Measurements from ENCODE around the gene GOLGA1. TPM values are rescaled to one million over a fixed set of nuclear protein-coding genes. Genes with fewer than 3 reads are reported as not detected.

The GOLGA1 gene
- total RNA-seq, 1 experiment from 2014 or later = 14.2 TPM

DNA sequence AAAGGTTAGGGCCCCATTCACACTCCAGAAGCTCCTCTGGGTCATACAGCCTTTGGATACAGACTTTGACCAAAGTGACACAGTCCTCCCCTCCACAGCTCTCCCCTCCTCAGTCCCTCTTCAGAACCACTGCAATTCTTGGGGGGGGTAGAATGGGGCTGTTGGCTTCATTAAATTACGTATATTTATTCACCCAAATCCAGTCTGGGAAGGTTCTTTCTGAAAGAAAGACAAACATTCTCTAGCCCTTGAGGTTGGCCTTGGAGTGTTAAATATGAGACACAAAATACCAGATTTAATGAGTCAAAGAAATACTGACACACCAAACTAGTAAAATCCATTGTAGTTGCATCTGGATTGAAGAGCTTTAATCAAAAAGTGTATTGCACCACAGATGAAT lies 62.9 kb downstream of the GOLGA1 start:
- Histone ChIP-seq H3K9me2 (replicated peaks; ENCODE audit: insufficient read depth, low read length) (no peaks in the 10 kb centered on the region), H3K9me3 (ENCODE audit: low read length) (no peaks in the 10 kb centered on the region), H3K4me2 (ENCODE audit: low read depth, low read length, poor library complexity, severe bottlenecking) (no peak overlapping the region), H3K27me3 (ENCODE audit: low read length) (no peaks in the 10 kb centered on the region), H3K27ac (ENCODE audit: low read length) (peak overlapping the region; percentile 36; the same call in 1 of the 2 replicates), H4K20me1 (ENCODE audit: insufficient read depth, low read depth, low read length) (peaks cover 26% of the 10 kb centered on the region), H3K36me3 (ENCODE audit: insufficient read depth, low read length) (peaks cover 52% of the 10 kb centered on the region), H3K79me2 (ENCODE audit: low read length) (peaks cover 21% of the 10 kb centered on the region), H3K4me1 (ENCODE audit: low read length) (peaks cover 46% of the 10 kb centered on the region), H2AFZ (ENCODE audit: low read length) (no peak overlapping the region), H3K4me3 (ENCODE audit: low read length) (no peak overlapping the region), H3K9ac (ENCODE audit: low read length) (no peak overlapping the region)
- no peak for DNase-seq

- no peak overlapping the region for H2AFZ ChIP-seq (ENCODE audit: low read length)
- no peaks in the 10 kb centered on the region for H3K9me3 ChIP-seq (ENCODE audit: low read length)
- H3K79me2 ChIP-seq (ENCODE audit: low read length) = peaks cover 29% of the 10 kb centered on the region
- H3K36me3 ChIP-seq (ENCODE audit: insufficient read depth, low read length) = peaks cover 54% of the 10 kb centered on the region
- H3K4me1 ChIP-seq (ENCODE audit: low read length) = peaks cover 48% of the 10 kb centered on the region
- no peak overlapping the region for H3K9ac ChIP-seq (ENCODE audit: low read length)
- H3K27me3 ChIP-seq (ENCODE audit: low read length) = no peaks in the 10 kb centered on the region
- peaks cover 29% of the 10 kb centered on the region for H4K20me1 ChIP-seq (ENCODE audit: insufficient read depth, low read depth, low read length)
- H3K9me2 ChIP-seq (replicated peaks; ENCODE audit: insufficient read depth, low read length) = no peaks in the 10 kb centered on the region
- DNase-seq = no peak
- H3K27ac ChIP-seq (ENCODE audit: low read length) = peak overlapping the region; percentile 36; the same call in 1 of the 2 replicates
- H3K4me3 ChIP-seq (ENCODE audit: low read length) = no peak overlapping the region
- H3K4me2 ChIP-seq (ENCODE audit: low read depth, low read length, poor library complexity, severe bottlenecking) = no peak overlapping the region
Observed at GRCh38 chr9:124877021-124877782, 63.7 kb downstream of the GOLGA1 start.

DNA sequence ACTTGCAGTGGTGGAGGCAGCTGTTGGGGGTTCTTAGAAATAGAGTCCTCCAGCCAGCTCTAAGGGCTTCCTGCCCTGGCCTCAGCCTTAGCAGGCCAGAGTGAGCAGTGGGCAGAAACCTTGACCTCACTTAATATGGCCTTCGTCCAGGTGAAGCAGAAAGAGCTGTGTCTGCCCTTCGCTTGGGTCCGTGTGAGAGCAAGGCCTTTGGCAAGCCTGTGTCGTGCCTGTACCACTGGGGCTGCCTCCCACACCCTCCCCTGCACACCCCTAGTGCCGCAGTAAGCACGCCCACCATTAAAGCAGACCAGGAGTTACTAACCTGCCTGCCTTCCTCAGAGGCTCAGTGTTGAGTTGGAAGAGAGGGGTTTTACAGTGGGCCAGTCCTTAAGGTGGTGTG lies 65.4 kb downstream of the GOLGA1 start:
- H3K9ac ChIP-seq (ENCODE audit: low read length) = no peak overlapping the region
- H2AFZ ChIP-seq (ENCODE audit: low read length) = no peak overlapping the region
- peaks cover 53% of the 10 kb centered on the region for H3K36me3 ChIP-seq (ENCODE audit: insufficient read depth, low read length)
- DNase-seq = no peak
- peaks cover 41% of the 10 kb centered on the region for H4K20me1 ChIP-seq (ENCODE audit: insufficient read depth, low read depth, low read length)
- H3K4me3 ChIP-seq (ENCODE audit: low read length) = no peak overlapping the region
- H3K9me2 ChIP-seq (replicated peaks; ENCODE audit: insufficient read depth, low read length) = no peaks in the 10 kb centered on the region
- H3K4me2 ChIP-seq (ENCODE audit: low read depth, low read length, poor library complexity, severe bottlenecking) = no peak overlapping the region
- H3K9me3 ChIP-seq (ENCODE audit: low read length) = no peaks in the 10 kb centered on the region
- H3K27me3 ChIP-seq (ENCODE audit: low read length) = no peaks in the 10 kb centered on the region
- peaks cover 55% of the 10 kb centered on the region for H3K4me1 ChIP-seq (ENCODE audit: low read length)
- no peak overlapping the region for H3K27ac ChIP-seq (ENCODE audit: low read length)
- H3K79me2 ChIP-seq (ENCODE audit: low read length) = peaks cover 46% of the 10 kb centered on the region

GRCh38 chr9:124873664-124874063 lies 67.2 kb downstream of the GOLGA1 start:
- no peak for DNase-seq
- Histone ChIP-seq H3K27ac (ENCODE audit: low read length) (peak overlapping the region; percentile 94), H3K79me2 (ENCODE audit: low read length) (peaks cover 63% of the 10 kb centered on the region), H4K20me1 (ENCODE audit: insufficient read depth, low read depth, low read length) (peaks cover 52% of the 10 kb centered on the region), H3K9me2 (replicated peaks; ENCODE audit: insufficient read depth, low read length) (no peaks in the 10 kb centered on the region), H3K9ac (ENCODE audit: low read length) (peak overlapping the region; percentile 100; the same call in 1 of the 2 replicates), H3K4me2 (ENCODE audit: low read depth, low read length, poor library complexity, severe bottlenecking) (no peak overlapping the region), H3K27me3 (ENCODE audit: low read length) (no peaks in the 10 kb centered on the region), H2AFZ (ENCODE audit: low read length) (no peak overlapping the region), H3K4me3 (ENCODE audit: low read length) (no peak overlapping the region), H3K4me1 (ENCODE audit: low read length) (peaks cover 39% of the 10 kb centered on the region), H3K9me3 (ENCODE audit: low read length) (no peaks in the 10 kb centered on the region), H3K36me3 (ENCODE audit: insufficient read depth, low read length) (peaks cover 42% of the 10 kb centered on the region)

DNA sequence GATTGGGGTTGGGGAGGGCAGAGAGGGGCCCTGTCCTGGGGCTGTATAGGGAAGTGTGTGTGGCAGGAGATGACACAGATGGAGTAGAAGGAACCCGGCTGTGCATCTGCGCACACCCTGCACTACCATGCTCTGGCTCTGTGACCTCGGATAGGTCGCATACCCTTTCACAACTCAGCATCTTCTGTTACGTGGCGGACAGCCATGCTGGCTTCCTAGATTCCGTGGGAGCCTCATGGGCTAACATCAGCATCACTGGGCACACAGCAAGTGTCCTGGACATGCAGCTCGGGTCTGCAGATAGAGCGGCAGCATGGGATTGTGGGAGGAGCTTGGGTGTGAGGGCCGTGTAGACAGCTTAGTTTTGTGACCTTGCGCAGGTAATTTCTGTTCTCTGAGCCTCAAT lies 69.7 kb downstream of the GOLGA1 start:
- DNase-seq = peak; percentile 46
- peaks cover 52% of the 10 kb centered on the region for H4K20me1 ChIP-seq (ENCODE audit: insufficient read depth, low read depth, low read length)
- peak overlapping the region; percentile 94 for H3K27ac ChIP-seq (ENCODE audit: low read length)
- H3K27me3 ChIP-seq (ENCODE audit: low read length) = no peaks in the 10 kb centered on the region
- H3K4me3 ChIP-seq (ENCODE audit: low read length) = peak overlapping the region; percentile 96
- peaks cover 53% of the 10 kb centered on the region for H3K4me1 ChIP-seq (ENCODE audit: low read length)
- peaks cover 79% of the 10 kb centered on the region for H3K79me2 ChIP-seq (ENCODE audit: low read length)
- H3K9me3 ChIP-seq (ENCODE audit: low read length) = no peaks in the 10 kb centered on the region
- peak overlapping the region; percentile 100 for H3K9ac ChIP-seq (ENCODE audit: low read length)
- H3K4me2 ChIP-seq (ENCODE audit: low read depth, low read length, poor library complexity, severe bottlenecking) = peak overlapping the region; percentile 98
- H3K36me3 ChIP-seq (ENCODE audit: insufficient read depth, low read length) = peaks cover 31% of the 10 kb centered on the region
- H2AFZ ChIP-seq (ENCODE audit: low read length) = no peak overlapping the region
- no peaks in the 10 kb centered on the region for H3K9me2 ChIP-seq (replicated peaks; ENCODE audit: insufficient read depth, low read length)

- H3K4me2 ChIP-seq (ENCODE audit: low read depth, low read length, poor library complexity, severe bottlenecking) = peak overlapping the region; percentile 98
- H3K9me2 ChIP-seq (replicated peaks; ENCODE audit: insufficient read depth, low read length) = no peaks in the 10 kb centered on the region
- H3K36me3 ChIP-seq (ENCODE audit: insufficient read depth, low read length) = peaks cover 29% of the 10 kb centered on the region
- H3K27me3 ChIP-seq (ENCODE audit: low read length) = no peaks in the 10 kb centered on the region
- H3K79me2 ChIP-seq (ENCODE audit: low read length) = peaks cover 79% of the 10 kb centered on the region
- H3K4me1 ChIP-seq (ENCODE audit: low read length) = peaks cover 53% of the 10 kb centered on the region
- peaks cover 50% of the 10 kb centered on the region for H4K20me1 ChIP-seq (ENCODE audit: insufficient read depth, low read depth, low read length)
- peak overlapping the region; percentile 100 for H3K9ac ChIP-seq (ENCODE audit: low read length)
- H2AFZ ChIP-seq (ENCODE audit: low read length) = no peak overlapping the region
- DNase-seq = peak; percentile 47
- peak overlapping the region; percentile 94 for H3K27ac ChIP-seq (ENCODE audit: low read length)
- H3K4me3 ChIP-seq (ENCODE audit: low read length) = peak overlapping the region; percentile 96
- no peaks in the 10 kb centered on the region for H3K9me3 ChIP-seq (ENCODE audit: low read length)
Observed at GRCh38 chr9:124870723-124871122, 70.2 kb downstream of the GOLGA1 start.

- Histone ChIP-seq H3K4me3 (ENCODE audit: low read length) (peak overlapping the region; percentile 96), H3K27me3 (ENCODE audit: low read length) (no peaks in the 10 kb centered on the region), H3K9me3 (ENCODE audit: low read length) (no peaks in the 10 kb centered on the region), H3K9ac (ENCODE audit: low read length) (peak overlapping the region; percentile 100), H3K27ac (ENCODE audit: low read length) (peak overlapping the region; percentile 94), H3K4me1 (ENCODE audit: low read length) (peaks cover 53% of the 10 kb centered on the region), H2AFZ (ENCODE audit: low read length) (no peak overlapping the region), H4K20me1 (ENCODE audit: insufficient read depth, low read depth, low read length) (peaks cover 44% of the 10 kb centered on the region), H3K4me2 (ENCODE audit: low read depth, low read length, poor library complexity, severe bottlenecking) (peak overlapping the region; percentile 98), H3K36me3 (ENCODE audit: insufficient read depth, low read length) (peaks cover 25% of the 10 kb centered on the region), H3K9me2 (replicated peaks; ENCODE audit: insufficient read depth, low read length) (no peaks in the 10 kb centered on the region), H3K79me2 (ENCODE audit: low read length) (peaks cover 76% of the 10 kb centered on the region)
- peak; percentile 90 for DNase-seq
Observed at GRCh38 chr9:124869986-124870560, 70.8 kb downstream of the GOLGA1 start.

- Histone ChIP-seq H2AFZ (ENCODE audit: low read length) (no peak overlapping the region), H3K27ac (ENCODE audit: low read length) (peak overlapping the region; percentile 94), H4K20me1 (ENCODE audit: insufficient read depth, low read depth, low read length) (peaks cover 38% of the 10 kb centered on the region), H3K4me3 (ENCODE audit: low read length) (peak overlapping the region; percentile 96), H3K27me3 (ENCODE audit: low read length) (no peaks in the 10 kb centered on the region), H3K9ac (ENCODE audit: low read length) (peak overlapping the region; percentile 100), H3K9me3 (ENCODE audit: low read length) (no peaks in the 10 kb centered on the region), H3K4me2 (ENCODE audit: low read depth, low read length, poor library complexity, severe bottlenecking) (peak overlapping the region; percentile 98), H3K4me1 (ENCODE audit: low read length) (peaks cover 53% of the 10 kb centered on the region), H3K79me2 (ENCODE audit: low read length) (peaks cover 71% of the 10 kb centered on the region), H3K36me3 (ENCODE audit: insufficient read depth, low read length) (peaks cover 19% of the 10 kb centered on the region), H3K9me2 (replicated peaks; ENCODE audit: insufficient read depth, low read length) (no peaks in the 10 kb centered on the region)
- DNase-seq = peak; percentile 69
Observed at GRCh38 chr9:124869466-124869985, 71.4 kb downstream of the GOLGA1 start.
